MV-4-11 (cell line): ENCODE results near the gene WDR91.
"Not testable (repeated sequence)": the region's sequence is repeated elsewhere in the genome, so short reads cannot be mapped to it uniquely, and the experiment has no call there.

Experiments used
- DNase-seq: peaks from one replicate; lab custom pipeline; 2025; lab: John Stamatoyannopoulos, UW

The WDR91 gene

DNA sequence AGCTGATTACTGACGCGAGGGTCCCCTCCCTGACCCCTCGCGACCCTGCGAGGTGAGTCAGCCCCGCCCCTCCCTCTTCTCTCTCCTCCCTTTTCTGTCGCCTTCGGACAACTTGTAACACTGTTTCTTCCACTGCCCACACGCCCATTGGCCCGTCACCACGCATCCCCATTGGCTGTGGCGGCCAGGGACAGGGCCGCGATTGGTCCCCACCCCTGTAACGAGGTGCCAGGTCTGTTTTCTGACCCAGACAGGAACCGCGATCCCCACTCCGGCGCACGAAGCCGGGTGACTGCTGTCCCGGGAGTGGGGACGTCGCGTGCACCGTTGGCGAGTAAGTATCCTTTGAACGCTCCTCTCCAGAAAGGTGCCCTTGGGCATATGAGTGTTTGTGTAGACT, 22.2 kb upstream of the WDR91 start, which contains the start of gene STRA8:
TSS of gene STRA8 (plus strand) at position 269 of the 400 bp plus-strand sequence. CDS start 6,687 bp downstream, outside the sequence.
- no peak for DNase-seq

DNA sequence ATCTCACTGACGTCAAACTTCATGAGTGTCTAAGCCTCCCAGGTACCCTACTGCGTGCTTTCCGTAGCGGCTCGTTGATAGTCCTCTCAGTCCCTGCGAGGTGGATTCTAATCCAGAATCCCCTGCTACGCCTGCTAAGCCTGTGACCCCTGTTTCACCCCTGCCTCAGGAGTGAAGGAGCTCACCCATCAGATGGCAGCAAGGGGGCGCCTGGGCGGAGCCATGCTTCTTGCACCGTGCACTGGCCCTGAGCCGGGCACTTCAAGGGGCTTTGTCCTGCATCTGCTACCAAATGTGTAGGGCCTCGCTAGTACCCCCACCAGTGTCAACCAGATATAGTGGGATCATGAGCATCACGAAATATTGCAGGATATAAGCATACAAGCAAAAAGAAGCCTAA, 21.4 kb upstream of the WDR91 start:
- no peak for DNase-seq

DNA sequence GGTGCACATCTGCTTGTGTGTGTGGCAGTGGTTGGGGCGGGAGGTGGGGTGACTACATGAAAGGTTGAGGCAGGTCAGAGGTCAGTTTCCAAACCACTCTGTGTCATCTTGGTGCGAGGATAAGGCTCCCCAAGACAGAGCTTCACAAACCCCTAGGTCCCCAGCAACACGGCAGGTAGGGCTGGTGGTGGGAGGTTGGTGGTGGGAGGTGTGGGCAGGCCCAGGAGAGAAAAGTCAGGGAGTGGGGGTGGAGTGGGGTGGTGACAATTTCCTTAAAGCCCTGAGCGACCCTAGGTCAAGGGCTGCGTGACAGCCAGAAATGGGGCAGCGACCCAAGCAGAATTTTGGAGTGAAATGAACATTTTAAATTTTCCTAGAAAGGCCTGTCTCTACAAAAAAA, 20.8 kb upstream of the WDR91 start:
- no peak for DNase-seq

DNA sequence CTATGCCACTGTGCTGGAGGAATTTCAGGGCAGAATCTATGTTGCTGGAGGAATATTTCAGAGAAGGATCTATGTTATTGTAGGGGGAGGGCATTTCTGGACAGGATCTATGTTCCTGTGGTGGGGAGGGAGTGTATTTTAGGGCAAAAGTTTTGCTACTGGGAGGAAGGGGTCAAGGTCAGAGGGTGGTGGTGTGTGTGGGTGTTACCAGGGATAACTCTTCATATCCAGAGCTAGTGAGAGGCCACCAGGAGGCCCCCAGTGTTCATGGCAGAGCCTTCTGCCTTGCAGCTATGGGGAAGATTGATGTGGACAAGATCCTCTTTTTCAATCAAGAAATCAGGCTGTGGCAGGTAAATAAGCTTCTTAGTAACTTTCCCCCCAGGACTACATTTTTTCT, 20.4 kb upstream of the WDR91 start:
- DNase-seq, result no peak

DNA sequence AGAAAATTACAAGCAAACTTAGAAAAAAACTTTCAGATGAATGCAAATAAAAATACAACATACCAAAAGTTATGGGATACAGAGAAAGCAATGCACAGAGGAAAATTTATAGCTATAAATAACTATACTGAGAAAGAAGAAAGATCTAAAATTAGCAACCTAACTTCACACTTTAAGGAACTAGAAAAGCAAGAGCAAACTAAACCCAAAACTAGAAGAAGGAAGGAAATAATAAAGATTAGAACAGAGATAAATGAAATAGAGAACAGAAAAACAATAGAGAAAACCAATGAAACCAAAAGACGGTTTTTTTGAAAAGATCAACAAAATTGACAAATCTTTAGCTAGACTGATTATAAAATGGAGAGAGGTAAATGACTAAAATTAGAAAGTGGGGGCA, 12.7 kb upstream of the WDR91 start:
- peak; percentile 94 for DNase-seq

DNA sequence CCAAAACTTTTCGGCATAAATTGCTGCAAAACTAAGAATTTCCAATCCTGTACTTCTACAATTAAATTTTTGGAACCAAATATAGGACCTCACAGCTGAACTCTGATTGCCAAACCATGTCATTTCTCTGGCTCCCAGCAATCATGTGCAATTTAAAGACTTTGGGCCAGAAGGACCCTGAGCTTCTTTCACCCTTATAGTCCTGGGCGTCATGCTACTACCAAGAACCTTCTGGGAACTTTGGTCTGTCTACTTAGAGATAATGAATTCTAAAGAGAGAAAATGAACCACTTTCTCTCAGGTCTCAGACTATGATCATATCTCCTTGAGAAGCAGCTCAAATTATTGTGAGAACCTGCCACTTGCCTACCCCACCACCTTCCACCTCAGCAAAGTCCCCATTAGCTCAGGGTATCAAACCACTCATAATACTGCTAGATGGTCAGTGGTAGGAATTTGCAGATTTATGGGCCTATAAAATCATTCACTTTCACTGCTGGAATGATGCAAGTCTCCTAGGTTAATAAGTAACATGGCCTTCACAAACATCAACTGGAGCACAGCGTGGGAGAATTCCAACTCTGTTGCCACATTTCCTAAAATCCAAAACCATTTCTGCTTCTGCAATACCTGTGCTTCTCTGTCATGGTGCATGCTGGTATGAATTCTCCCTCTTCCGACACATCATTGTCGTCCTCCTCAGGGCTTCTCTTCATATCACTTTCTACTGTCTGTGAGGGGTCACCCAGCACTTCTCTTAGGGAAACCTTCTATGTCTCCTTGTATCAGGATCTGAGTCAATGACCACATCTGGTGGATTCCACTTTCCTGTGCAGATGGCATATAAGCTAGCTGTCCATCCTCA, 6.6 kb upstream of the WDR91 start:
- no peak for DNase-seq

DNA sequence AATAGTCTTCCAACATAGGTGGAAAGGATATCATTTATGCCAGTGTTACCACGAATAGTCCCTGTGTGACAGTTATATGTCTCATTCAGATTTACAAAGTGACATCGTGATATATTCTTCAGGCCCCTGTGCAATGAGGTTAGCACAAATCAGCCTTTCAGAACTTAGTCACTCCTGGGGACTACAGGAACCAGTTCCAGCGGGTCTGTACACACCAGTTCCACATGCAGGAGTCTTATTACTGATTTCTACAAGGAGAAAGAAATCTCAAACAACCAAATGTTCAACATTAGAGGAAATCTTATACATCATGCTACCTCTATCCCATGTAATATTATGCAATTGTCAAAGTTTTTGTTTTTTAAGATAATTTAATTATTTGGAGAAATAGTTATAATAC, 4.4 kb upstream of the WDR91 start:
- DNase-seq, result no peak

DNA sequence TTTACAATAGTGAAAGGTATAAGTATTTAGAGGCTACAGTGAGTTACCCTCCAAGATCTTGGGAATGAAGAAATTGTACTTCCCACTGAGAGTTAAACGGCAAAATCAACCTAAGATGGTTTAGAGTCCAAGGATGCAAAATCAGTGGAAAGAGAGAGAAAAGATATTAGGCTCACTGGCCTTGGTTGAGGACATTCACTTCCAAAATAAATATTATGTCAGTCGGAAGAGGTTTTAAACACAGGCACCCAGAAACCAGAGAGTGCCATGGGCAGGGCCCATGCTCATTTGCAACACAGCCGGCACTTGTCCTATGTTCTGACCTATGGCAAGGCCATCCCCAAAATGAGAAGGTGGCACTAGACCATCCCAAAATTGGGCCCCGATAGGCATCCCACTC, 3.9 kb upstream of the WDR91 start:
- DNase-seq, result no peak

DNA sequence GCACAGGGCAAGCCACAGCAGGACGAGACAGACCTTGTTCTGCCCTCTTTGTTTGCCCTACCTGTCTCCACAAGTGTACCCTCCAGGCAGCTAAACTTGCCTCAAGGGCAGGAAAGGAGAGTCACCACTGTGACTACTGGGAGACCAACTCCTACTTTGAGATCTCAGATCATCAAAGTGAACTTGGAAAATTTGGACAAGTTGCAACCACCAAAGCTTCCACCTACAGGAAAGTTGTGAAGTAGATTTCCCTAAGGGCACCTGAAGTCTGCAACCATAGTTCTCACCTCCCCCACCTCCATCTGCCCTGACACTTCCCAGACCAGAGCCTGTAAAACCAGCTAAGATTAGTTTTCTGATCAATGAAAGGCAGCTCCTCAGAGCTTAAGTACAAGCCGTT, 2.5 kb upstream of the WDR91 start:
- no peak for DNase-seq

DNA sequence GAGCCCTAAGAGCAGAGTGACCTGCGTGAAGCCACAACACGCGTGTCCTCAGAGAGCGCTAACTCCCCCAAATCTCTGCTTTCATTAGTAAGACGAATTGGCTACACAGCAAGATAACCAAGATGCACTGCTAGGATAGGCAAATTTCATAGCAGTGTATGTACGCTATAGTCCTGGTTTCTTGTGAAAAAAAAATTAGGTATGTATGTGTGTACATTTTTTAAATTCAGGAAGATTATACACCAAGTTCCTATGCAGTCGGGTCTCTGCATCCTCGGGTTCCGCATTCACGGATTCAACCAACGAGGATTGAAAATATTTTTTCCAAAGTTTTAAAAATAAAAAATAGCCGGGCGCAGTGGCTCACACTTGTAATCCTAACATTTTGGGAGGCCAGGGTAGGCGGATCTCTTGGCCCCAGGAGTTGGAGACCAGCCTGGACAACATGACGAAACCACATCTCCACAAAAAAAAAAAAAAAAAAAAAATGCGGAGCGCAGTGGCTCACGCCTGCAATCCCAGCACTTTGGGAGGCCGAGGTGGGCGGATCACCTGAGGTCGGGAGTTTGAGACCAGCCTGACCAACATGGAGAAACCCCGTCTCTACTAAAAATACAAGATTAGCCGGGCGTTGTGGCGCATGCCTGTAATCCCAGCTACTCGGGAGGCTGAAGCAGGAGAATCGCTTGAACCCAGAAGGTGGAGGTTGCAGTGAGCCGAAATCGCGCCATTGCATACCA, 790 bp upstream of the WDR91 start:
- DNase-seq, result not testable (repeated sequence)

DNA sequence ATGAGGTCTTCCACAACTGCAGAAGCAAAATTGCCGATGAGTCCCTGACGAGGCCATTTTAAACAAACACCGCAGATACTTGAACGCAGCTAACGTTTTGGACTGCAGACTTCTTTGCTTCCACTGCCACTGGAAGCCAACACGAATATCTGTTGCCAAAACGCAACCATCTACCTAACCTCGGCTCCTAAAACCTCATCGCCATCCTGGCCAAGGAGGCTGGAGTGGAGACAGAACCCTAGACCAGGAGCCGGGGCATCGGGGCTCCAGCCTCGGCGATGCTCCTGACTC, 493 bp downstream of the WDR91 start:
- DNase-seq, result no peak

DNA sequence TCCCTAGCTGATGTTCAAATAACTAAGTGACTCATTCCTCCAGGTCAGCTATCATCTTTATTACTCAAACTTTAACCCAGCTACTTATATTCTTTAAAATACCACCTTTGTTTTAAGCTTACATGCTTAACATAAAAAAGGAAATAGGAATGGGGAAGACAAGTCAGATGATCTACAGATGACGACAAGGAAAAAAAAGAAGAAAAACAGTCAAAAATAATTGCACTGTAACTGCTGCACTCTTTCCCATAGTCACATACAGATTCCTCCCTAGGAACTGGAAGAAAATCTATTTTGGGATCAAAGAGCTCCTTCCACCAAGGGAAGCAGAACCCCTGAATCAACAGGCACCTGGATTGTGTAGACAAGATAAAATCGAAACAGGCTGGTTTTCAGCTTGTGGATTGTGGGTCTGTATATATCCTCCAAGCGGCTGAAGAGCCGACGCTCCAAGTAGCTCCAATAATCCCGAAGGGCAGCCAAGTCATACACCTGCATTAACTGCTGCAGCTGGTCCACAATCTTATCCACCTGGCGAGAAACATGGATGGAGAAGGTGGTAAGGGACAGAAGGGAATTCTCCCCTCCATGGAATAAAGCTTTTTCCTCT, 2.0 kb downstream of the WDR91 start:
- DNase-seq, result peak; percentile 38

DNA sequence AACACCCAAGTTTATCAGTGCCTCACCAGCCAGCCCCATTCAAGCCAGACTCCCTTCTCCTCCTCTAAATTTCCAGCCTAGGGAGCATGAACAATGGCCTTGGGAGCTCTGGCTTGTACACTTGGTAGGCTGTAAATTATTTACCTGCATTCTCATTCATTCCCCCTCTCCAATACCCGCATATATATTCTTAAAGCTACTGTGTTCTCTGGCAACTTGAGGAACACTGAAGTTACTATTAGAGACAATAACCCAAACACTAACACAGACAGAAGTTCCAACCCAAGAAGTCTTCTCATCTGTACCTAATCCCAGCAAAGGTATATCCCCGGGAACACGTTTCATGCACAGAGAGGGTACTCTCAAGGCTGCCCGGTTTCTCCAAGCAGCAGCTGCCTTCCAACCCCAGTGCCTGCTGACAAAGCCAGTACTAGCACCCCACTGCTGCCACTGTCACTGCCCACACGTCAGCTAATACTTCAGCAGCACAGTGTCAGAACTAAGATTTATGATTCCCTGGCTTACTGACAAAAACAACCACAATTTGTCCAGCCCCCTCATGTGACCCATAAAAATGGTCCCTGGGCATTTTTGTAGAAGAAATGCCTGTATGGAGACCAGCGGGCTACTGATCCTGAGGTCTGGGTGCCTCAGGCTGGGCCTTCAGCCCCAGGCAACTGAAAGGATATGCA, 3.1 kb downstream of the WDR91 start:
- DNase-seq, result peak; percentile 55

DNA sequence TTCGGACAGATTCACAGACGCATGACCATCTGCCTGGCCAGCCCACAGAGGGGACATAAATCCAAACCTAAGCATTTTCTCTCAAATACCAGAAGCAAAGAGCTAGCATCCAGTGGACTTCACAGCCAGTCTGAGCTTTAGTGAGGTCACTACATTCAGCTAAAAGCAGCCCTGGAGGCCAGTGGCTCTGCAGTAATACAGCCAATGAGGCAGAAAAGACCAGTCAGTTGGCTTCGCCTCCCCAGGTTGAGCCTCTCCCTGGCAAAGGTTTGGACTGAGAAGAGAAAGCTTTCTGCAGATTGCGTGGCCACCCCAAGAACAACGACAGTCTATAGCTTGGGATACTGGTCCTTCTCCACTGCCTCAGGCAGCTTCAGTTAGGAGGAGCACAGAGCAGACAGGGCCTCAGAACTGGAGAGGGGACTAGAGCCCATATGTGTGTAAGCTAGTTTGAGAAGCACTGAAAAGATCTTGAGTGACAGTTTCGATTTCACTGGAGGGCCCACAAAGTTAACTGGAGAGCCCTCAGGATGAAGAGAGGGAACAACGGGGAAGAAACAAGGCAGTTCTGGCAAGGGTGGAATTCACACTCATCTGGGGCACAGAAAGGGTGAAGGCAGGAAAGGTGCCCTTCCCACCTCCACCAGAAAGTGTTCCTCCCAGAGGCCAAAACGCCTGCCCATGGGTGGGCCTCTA, 3.8 kb downstream of the WDR91 start:
- DNase-seq, result no peak

DNA sequence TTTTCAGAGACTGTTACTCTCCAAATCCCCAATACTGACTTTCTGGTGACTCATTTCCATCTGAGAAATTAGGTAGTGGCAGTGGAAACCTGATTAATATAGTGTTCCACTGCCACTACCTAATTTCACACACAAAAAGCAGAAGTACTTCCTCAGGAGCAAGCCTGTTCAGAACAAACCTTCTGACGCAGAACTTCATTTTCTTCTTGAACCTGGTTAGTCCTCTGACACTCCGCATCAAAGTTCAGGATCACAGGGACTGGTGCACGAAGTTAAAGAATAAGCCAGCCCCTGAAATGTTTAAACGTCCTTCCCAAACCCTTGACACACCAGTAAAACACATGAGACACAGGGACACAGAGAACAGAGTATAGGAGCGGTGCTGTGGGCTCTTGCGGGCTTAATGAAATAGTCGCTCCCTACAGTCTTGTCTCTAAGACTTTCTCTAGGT, 4.4 kb downstream of the WDR91 start:
- peak; percentile 50 for DNase-seq

DNA sequence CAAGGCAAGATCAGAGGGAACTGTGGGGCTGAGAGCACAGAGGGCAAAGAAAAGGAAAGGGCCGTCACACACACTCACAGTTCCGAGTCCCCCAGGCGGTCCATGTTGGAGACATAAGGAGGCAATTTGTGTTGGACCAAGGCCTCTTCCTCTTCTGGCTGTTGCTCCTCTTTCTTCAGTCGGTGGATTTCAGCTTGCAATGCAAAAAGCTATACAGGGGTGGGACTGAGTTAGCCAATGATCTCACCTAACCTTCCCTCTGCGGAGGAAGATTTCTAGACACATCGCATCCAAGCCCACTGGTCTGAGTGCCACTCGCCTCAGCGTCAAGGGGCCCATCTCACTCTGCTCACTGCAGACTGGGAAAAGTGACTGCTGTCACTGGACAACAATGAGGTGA, 5.5 kb downstream of the WDR91 start:
- DNase-seq, result no peak

DNA sequence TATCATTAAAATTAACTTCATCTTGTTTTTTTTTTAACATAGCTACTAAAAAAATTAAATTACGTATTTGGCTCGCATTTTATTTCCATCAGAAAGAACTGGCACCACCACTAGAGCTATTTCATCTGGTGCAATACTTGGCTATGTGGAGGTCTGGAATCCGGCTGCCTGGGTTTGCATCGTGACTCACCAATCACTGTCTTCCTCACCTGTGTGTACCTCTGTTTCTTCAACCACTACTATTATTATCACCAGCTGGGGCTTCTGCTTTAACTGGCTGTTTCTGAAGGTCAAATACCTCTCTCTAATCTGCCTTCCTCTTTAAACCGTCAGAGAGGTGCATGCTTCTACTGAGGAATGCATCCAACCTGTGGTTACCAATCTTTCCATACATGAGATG, 6.5 kb downstream of the WDR91 start:
- DNase-seq, result no peak

DNA sequence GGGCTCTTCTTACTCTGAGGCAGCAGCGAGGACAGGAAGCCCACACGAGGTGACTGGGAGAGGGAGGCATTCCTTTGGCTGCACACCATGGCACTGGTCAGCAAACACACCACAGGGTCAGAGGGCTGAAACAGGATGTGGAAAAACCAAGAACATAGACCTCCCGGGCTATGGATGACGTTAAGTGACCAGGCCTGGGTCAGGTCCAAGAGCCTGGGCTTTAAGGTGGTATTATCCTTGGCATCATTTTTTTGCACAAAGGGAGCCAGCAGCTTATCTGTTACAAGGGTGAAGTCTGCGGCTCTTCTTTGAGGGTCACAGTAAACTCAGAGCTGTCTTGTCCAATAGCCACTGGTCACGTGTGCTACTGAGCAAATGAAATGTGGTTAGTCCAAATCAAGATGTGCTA, 7.0 kb downstream of the WDR91 start:
- DNase-seq, result no peak

DNA sequence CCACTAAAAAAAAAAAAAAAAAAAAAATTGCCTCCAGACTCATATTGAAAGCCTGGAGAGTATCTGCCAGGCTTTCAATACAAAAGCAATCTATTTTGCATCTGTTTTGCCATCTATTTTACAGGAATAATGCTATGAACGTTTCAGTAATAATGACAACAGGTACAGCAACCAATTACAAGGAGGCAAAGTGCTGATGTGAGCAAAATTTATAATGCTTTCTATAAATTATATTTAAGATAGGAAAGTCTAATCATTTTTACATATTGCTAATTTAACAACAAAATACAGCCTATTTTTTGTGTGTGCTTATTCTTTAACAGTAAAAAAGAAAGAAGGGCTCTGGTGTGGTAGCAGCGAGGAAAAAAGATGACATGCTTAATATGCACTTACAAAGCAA, 10.0 kb downstream of the WDR91 start:
- no peak for DNase-seq

DNA sequence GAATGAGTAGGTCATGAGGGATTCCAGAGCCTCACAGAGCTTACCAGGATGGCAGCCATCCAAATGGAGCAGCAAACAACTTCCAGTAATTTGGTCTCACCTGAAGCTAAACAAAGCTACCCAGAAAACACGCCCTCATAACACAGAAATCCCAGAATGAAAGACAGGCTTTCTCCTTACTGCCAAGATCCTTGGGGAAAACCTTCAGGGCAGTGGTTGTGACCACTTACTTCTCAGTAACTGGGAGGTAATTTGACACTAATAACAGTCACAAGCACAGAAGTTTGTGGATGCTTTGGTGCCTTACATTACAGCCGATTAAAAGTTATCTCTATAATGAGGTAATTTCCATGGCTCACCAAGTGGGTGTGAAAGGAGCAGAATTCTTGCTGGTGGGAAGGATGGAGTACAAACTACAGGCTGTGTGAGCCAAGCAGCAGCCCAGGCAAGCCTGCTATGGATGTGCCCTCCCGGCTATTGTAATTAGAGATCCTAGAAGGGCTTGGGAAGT, 10.4 kb downstream of the WDR91 start:
- no peak for DNase-seq

DNA sequence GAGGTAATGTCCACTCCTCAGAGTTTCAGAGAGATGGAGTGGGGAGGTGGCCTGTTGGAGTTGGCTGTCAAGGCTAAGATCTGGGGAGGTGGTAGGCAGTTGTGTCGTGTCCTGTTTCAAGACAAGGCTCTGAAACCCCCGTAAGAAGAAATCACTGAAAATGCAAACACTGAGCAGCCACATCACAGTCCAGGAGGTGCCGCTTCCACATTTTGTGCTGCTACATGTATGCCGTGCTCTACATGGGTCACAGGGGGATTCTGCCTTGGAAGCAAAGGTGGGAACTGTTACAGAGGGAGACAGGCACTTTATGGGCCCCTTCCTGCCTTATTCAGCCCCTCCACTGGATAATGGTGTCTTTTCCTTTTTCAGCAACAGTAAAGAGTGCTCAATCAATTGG, 11.9 kb downstream of the WDR91 start:
- DNase-seq, result no peak
